CD14-positive monocyte (primary cell): ENCODE data around the gene CACNB4. TPM values are rescaled to one million over a fixed set of nuclear protein-coding genes. Genes with fewer than 3 reads are reported as not detected.

Experiments used
- DNase-seq, 3 donors: peaks; one replicate each; pipeline ENCODE4 v3.0.0-alpha.2; 2011 to 2022
- H2AFZ ChIP-seq: 2 replicates; pipeline ENCODE4 v1.6.0; 2012; ENCODE audit warnings: mild to moderate bottlenecking, low read depth, low read length, inconsistent platforms; ENCODE audit not compliant: insufficient read depth, poor library complexity, severe bottlenecking
- H3K27ac ChIP-seq, 2 donors: 1 replicate in 1 of 2; 2 replicates in 1 of 2; pipeline ENCODE4 v1.5.1; 2012 to 2013; ENCODE audit warnings: low read length in 2 of 2, control low read depth in 1 of 2, inconsistent platforms in 1 of 2, low read depth in 1 of 2, mild to moderate bottlenecking in 1 of 2
- H3K27me3 ChIP-seq, 2 donors: one replicate each; pipeline versions ENCODE4 v1.6.0 to v1.6.1; 2011 to 2013; ENCODE audit warnings: low read length in 2 of 2; ENCODE audit not compliant: control insufficient read depth in 2 of 2, insufficient read depth in 2 of 2
- H3K36me3 ChIP-seq, 2 donors: replicated peaks in 1 of 2; 1 replicate in 1 of 2; 2 replicates in 1 of 2; pipeline versions ENCODE4 v1.5.1 to v1.6.1; 2012 to 2013; ENCODE audit warnings: low read length in 2 of 2, control low read depth in 1 of 2, inconsistent platforms in 1 of 2, mild to moderate bottlenecking in 1 of 2; ENCODE audit not compliant: insufficient read depth in 2 of 2, control insufficient read depth in 1 of 2
- H3K4me1 ChIP-seq, 2 donors: 1 replicate in 1 of 2; 2 replicates in 1 of 2; pipeline versions ENCODE4 v1.5.1 to v1.6.1; 2012 to 2013; ENCODE audit warnings: low read length in 2 of 2, control low read depth in 1 of 2, inconsistent platforms in 1 of 2, mild to moderate bottlenecking in 1 of 2, moderate library complexity in 1 of 2; ENCODE audit not compliant: insufficient read depth in 2 of 2, control insufficient read depth in 1 of 2
- H3K4me2 ChIP-seq: replicated peaks from 2 replicates; pipeline ENCODE3; 2012; ENCODE audit warnings: low read length, moderate library complexity, mild to moderate bottlenecking; ENCODE audit not compliant: poor library complexity, severe bottlenecking; ENCODE audit errors: extremely low read depth
- H3K4me3 ChIP-seq, 3 experiments: fragments of 200-600 bp in 1 of 3; sonication (generic) in 1 of 3; replicated peaks in 1 of 3; 1 replicate in 2 of 3; 2 replicates in 1 of 3; pipeline ENCODE4 v1.5.1; 2011 to 2013; ENCODE audit warnings: low read length in 3 of 3, mild to moderate bottlenecking in 3 of 3, control low read depth in 2 of 3, low read depth in 2 of 3, inconsistent platforms in 1 of 3, moderate library complexity in 1 of 3
- H3K79me2 ChIP-seq: 2 replicates; pipeline ENCODE4 v1.6.0; 2012; ENCODE audit warnings: mild to moderate bottlenecking, control low read depth, inconsistent platforms, low read length, moderate library complexity; ENCODE audit not compliant: insufficient read depth
- H3K9ac ChIP-seq: 2 replicates; pipeline ENCODE4 v1.6.0; 2017; ENCODE audit warnings: low read length, mild to moderate bottlenecking; ENCODE audit not compliant: insufficient read depth, poor library complexity, severe bottlenecking
- H3K9me3 ChIP-seq, 2 donors: replicated peaks in 1 of 2; 1 replicate in 1 of 2; 2 replicates in 1 of 2; pipeline versions ENCODE4 v1.5.1 to v1.6.1; 2012 to 2013; ENCODE audit warnings: low read length in 2 of 2, control low read depth in 1 of 2; ENCODE audit not compliant: control insufficient read depth in 1 of 2, insufficient read depth in 1 of 2
- H4K20me1 ChIP-seq: 2 replicates; pipeline ENCODE4 v1.6.0; 2012; ENCODE audit warnings: mild to moderate bottlenecking, low read length, control low read depth, moderate library complexity; ENCODE audit not compliant: insufficient read depth
- H3K27ac Mint-ChIP-seq, 7 donors: one replicate each; pipeline ENCODE4 v1.8.0; 2020; ENCODE audit warnings: mild to moderate bottlenecking in 7 of 7, mixed read lengths in 7 of 7, moderate library complexity in 6 of 7, inconsistent platforms in 2 of 7
- H3K27me3 Mint-ChIP-seq, 3 donors: one replicate each; pipeline ENCODE4 v1.8.0; 2021 to 2022; ENCODE audit warnings: low read depth in 3 of 3, mild to moderate bottlenecking in 3 of 3, mixed read lengths in 3 of 3, moderate library complexity in 3 of 3, inconsistent platforms in 1 of 3
- H3K36me3 Mint-ChIP-seq, 2 donors: one replicate each; pipeline ENCODE4 v1.8.0; 2020; ENCODE audit warnings: mixed read lengths in 2 of 2, inconsistent platforms in 1 of 2, mild to moderate bottlenecking in 1 of 2
- H3K4me1 Mint-ChIP-seq: one replicate; pipeline ENCODE4 v1.8.0; 2020; ENCODE audit warnings: mild to moderate bottlenecking, mixed read lengths
- H3K4me3 Mint-ChIP-seq, 2 donors: one replicate each; pipeline ENCODE4 v1.8.0; 2020; ENCODE audit warnings: mild to moderate bottlenecking in 2 of 2, mixed read lengths in 2 of 2, moderate library complexity in 1 of 2
- H3K9me3 Mint-ChIP-seq, 7 donors: one replicate each; pipeline ENCODE4 v1.8.0; 2020 to 2022; ENCODE audit warnings: mixed read lengths in 7 of 7, mild to moderate bottlenecking in 6 of 7, moderate library complexity in 6 of 7, inconsistent platforms in 2 of 7
- CTCF ChIP-seq: fragments of 200-600 bp; IDR thresholded peaks from one replicate; pipeline ENCODE4 v1.8.0; 2022; ENCODE audit warnings: antibody characterized with exemption, mild to moderate bottlenecking
- WGBS: methylation state at CpG from one replicate; pipeline ENCODE4 v1.1.5; 2013; ENCODE audit warnings: missing lambda C conversion rate; ENCODE audit not compliant: insufficient coverage; 5-methylcytosine and 5-hydroxymethylcytosine counted together
- intact Hi-C, 2 donors: fragments of 100-400 bp; cut with micrococcal nuclease; formaldehyde crosslinking; loops; one replicate each; pipeline versions ENCODE4 v1.15.0 to v1.15.1; 2023
- polyA plus RNA-seq, 3 donors: library from polyadenylated mRNA; depleted of rRNA in 1 of 3; unstranded in 2 of 3; stranded (reverse) in 1 of 3; fragments of 300-500 nt in 2 of 3; fragments of >200 nt in 1 of 3; fragmentation: Illumina TruSeq in 2 of 3; gene quantifications; 1 replicate in 2 of 3; 2 replicates in 1 of 3; pipeline ENCODE4 v1.2.3, GENCODE V29; 2012 to 2021

The CACNB4 gene
- polyA plus RNA-seq, 3 donors = 0.44 to 1.9 (median 1.1) TPM

GRCh38 chr2:151968770-151969470 lies 129.9 kb downstream of the CACNB4 start:
- H3K4me1 ChIP-seq = no peaks in the 10 kb centered on the region
- no peak overlapping the region for H3K4me2 ChIP-seq
- Mint-ChIP-seq H3K4me3 (no peak overlapping the region), H3K27me3 (peaks cover 0 to 2% (median 0%) of the 10 kb centered on the region in 3 donors), H3K4me1 (peaks cover 3% of the 10 kb centered on the region), H3K27ac (no peak overlapping the region), H3K9me3 (no peaks in the 10 kb centered on the region), H3K36me3 (no peaks in the 10 kb centered on the region)
- no peaks in the 10 kb centered on the region for H3K9me3 ChIP-seq
- WGBS = 100% methylated on average over 2 of the region's 4 CpGs
- H3K79me2 ChIP-seq = no peaks in the 10 kb centered on the region
- H4K20me1 ChIP-seq = no peaks in the 10 kb centered on the region
- H3K27me3 ChIP-seq = no peaks in the 10 kb centered on the region
- no peak for TF ChIP-seq CTCF
- H3K27ac ChIP-seq = no peak overlapping the region
- no peak overlapping the region for H3K9ac ChIP-seq
- H2AFZ ChIP-seq = no peak overlapping the region
- no peaks in the 10 kb centered on the region for H3K36me3 ChIP-seq
- intact Hi-C loops = no loop called here
- no peak for DNase-seq
- no peak overlapping the region for H3K4me3 ChIP-seq

DNA sequence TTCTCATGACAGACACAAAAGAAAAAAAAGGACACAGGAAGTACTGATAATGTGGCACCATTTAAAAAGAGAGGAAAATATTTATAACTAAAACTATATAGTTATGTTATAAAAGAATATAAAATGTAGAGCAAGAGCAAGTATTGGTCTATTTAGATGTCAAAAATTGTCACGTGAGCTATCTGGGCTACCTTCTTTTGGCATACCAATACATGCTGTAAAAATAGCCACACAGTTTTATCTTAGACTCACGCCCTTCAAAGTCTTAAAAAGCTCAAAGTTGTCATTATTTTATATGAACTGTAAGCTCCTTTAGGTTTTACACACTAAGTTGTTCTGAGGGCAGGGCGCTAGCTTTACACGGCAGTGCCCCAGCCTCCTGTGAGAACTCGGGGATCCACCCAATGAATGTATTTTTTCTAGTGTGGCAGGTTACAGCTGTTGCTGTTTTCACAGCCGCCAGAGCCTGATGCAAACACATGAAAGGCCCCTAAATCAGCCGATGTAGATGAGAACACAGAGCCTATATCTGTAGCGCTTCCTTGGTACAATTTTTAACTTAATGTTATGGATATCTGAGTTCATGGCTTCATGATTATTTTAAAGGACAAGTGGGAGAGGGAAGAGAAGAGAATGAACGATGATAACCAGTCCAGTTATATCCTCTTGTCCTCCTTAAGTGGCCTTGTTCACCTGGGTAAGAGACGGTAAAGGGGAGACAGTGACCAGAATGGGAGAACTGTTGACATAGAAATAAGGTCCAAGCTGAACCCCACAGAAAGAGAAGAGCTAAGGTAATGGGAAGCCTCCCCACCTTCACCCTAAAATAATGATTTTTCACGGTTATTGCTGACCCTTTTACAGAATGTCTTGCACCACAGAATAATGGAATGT lies 130.8 kb downstream of the CACNB4 start:
- no peak for TF ChIP-seq CTCF
- DNase-seq = no peak
- H4K20me1 ChIP-seq = no peaks in the 10 kb centered on the region
- H3K36me3 Mint-ChIP-seq = no peaks in the 10 kb centered on the region
- H3K27ac Mint-ChIP-seq = no peak overlapping the region
- intact Hi-C loops = no loop called here
- no peaks in the 10 kb centered on the region for H3K79me2 ChIP-seq
- no peaks in the 10 kb centered on the region for H3K4me1 ChIP-seq
- WGBS = 94% methylated on average over 5 of the region's 11 CpGs
- H3K9ac ChIP-seq = no peak overlapping the region
- H3K27ac ChIP-seq = no peak overlapping the region
- H3K9me3 Mint-ChIP-seq = no peaks in the 10 kb centered on the region
- H3K27me3 Mint-ChIP-seq = peaks cover 0 to 2% (median under 1%) of the 10 kb centered on the region in 3 donors
- H3K4me3 ChIP-seq = no peak overlapping the region
- H3K36me3 ChIP-seq = no peaks in the 10 kb centered on the region
- H3K27me3 ChIP-seq = no peaks in the 10 kb centered on the region
- no peak overlapping the region for H3K4me2 ChIP-seq
- H3K4me1 Mint-ChIP-seq = no peaks in the 10 kb centered on the region
- no peak overlapping the region for H2AFZ ChIP-seq
- H3K9me3 ChIP-seq = no peaks in the 10 kb centered on the region
- H3K4me3 Mint-ChIP-seq = no peak overlapping the region
